Lung (tissue), 12 donors: ENCODE measurements around the gene PER2. TPM values are rescaled to one million over a fixed set of nuclear protein-coding genes. Genes with fewer than 3 reads are reported as not detected.
A peak's percentile ranks its signal among the peaks of the same experiment; 100 is the strongest.
"Not testable (repeated sequence)": the region's sequence is repeated elsewhere in the genome, so short reads cannot be mapped to it uniquely, and the experiment has no call there.

Experiments used
- ATAC-seq: fragments of 200-7000 bp; cut with Tn5 transposase; one replicate; pipeline ENCODE4 v1.9.1; 2020; ENCODE audit warnings: moderate number of reproducible peaks; ENCODE audit not compliant: insufficient read depth, low FRiP score
- DNase-seq, 3 donors: peaks; one replicate each; pipeline ENCODE4 v3.0.0-alpha.2; 2013 to 2017
- H3K27ac ChIP-seq, 2 donors: one replicate each; pipeline ENCODE4 v1.5.1; 2013; ENCODE audit warnings: mild to moderate bottlenecking in 2 of 2, moderate library complexity in 2 of 2, control low read depth in 1 of 2, inconsistent platforms in 1 of 2, low read depth in 1 of 2, low read length in 1 of 2
- H3K27me3 ChIP-seq, 3 donors: one replicate each; pipeline ENCODE4 v1.5.1; 2013; ENCODE audit warnings: low read length in 2 of 3; ENCODE audit not compliant: control insufficient read depth in 3 of 3, insufficient read depth in 3 of 3
- H3K36me3 ChIP-seq, 4 donors: one replicate each; pipeline ENCODE4 v1.5.1; 2013; ENCODE audit warnings: low read length in 4 of 4, mild to moderate bottlenecking in 1 of 4, moderate library complexity in 1 of 4; ENCODE audit not compliant: control insufficient read depth in 4 of 4, insufficient read depth in 4 of 4
- H3K4me1 ChIP-seq, 5 donors: one replicate each; pipeline ENCODE4 v1.5.1; 2013; ENCODE audit warnings: low read length in 5 of 5, mild to moderate bottlenecking in 2 of 5, moderate library complexity in 1 of 5; ENCODE audit not compliant: control insufficient read depth in 5 of 5, insufficient read depth in 5 of 5
- H3K4me3 ChIP-seq: one replicate; pipeline ENCODE4 v1.5.1; 2013; ENCODE audit warnings: mild to moderate bottlenecking, control low read depth, moderate library complexity
- H3K9ac ChIP-seq, 2 donors: one replicate each; pipeline ENCODE4 v1.5.1; 2013; ENCODE audit warnings: low read length in 2 of 2, control low read depth in 1 of 2; ENCODE audit not compliant: insufficient read depth in 1 of 2
- H3K9me3 ChIP-seq, 4 donors: one replicate each; pipeline ENCODE4 v1.5.1; 2013; ENCODE audit warnings: low read length in 3 of 4, mild to moderate bottlenecking in 1 of 4, moderate library complexity in 1 of 4; ENCODE audit not compliant: control insufficient read depth in 4 of 4, insufficient read depth in 3 of 4
- CTCF ChIP-seq: IDR thresholded peaks from 2 replicates; pipeline ENCODE4 v1.5.1; 2012; ENCODE audit warnings: mild to moderate bottlenecking; ENCODE audit errors: control extremely low read depth, extremely low read depth
- WGBS, 2 donors: extraction: QIAGEN DNeasy Blood & Tissue Kit; methylation state at CpG; one replicate each; pipeline ENCODE4 v1.1.7; 2013; 5-methylcytosine and 5-hydroxymethylcytosine counted together
- polyA plus RNA-seq, 2 donors: library from polyadenylated mRNA; stranded (reverse); fragments of 200-250 nt; gene quantifications; one replicate each; pipeline ENCODE4 v1.2.1, GENCODE V29; 2013
- total RNA-seq, 2 donors: library from RNA; depleted of rRNA in 1 of 2; stranded (reverse); fragments of >200 nt in 1 of 2; gene quantifications; one replicate each; pipeline ENCODE4 v1.2.1, GENCODE V29; 2014 to 2021
- donor health status: control.
- donor health status: control.
- donor health status: Bipolar disorder and iron deficiency.
- donor health status: healthy.
- donor health status: DM: yes; HTN: yes; CAD: no.

PER2 gene
- total and polyA plus RNA-seq, 4 donors = 4.1 to 27.1 (median 10.5) TPM

DNA sequence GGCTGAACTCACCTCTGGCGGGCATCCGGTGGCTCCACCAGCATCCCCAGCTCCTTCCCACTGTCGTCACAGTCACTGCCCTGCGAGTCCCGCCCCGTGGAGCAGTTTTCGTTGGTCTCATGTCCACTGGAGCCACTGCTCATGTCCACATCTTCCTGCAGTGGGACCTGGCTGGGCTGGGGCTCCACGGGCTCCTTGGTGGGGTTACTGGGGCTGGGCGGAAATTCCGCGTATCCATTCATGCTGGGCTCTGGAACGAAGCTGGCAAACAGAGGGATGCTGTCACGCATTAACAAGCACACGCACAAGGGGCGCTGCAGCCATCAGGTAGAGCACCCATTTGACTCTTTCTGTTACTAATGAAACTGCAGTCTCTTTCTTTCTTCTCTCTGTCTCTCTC lies 10.7 kb downstream of the PER2 start:
- no peak for ATAC-seq
- WGBS, 2 donors = 92 to 93% methylated on average over 15 of the region's 15 CpGs
- H3K36me3 ChIP-seq = peaks cover 6 to 30% (median 22%) of the 10 kb centered on the region in 4 donors
- peak in 1 of 3 donors; percentile 5 for DNase-seq
- no peak for TF ChIP-seq CTCF
- H3K4me3 ChIP-seq = no peak overlapping the region
- H3K4me1 ChIP-seq = peaks cover 0 to 13% (median 0%) of the 10 kb centered on the region in 5 donors
- no peaks in the 10 kb centered on the region for H3K27me3 ChIP-seq
- no peak overlapping the region for H3K27ac ChIP-seq
- H3K9ac ChIP-seq = no peak overlapping the region
- no peaks in the 10 kb centered on the region for H3K9me3 ChIP-seq

DNA sequence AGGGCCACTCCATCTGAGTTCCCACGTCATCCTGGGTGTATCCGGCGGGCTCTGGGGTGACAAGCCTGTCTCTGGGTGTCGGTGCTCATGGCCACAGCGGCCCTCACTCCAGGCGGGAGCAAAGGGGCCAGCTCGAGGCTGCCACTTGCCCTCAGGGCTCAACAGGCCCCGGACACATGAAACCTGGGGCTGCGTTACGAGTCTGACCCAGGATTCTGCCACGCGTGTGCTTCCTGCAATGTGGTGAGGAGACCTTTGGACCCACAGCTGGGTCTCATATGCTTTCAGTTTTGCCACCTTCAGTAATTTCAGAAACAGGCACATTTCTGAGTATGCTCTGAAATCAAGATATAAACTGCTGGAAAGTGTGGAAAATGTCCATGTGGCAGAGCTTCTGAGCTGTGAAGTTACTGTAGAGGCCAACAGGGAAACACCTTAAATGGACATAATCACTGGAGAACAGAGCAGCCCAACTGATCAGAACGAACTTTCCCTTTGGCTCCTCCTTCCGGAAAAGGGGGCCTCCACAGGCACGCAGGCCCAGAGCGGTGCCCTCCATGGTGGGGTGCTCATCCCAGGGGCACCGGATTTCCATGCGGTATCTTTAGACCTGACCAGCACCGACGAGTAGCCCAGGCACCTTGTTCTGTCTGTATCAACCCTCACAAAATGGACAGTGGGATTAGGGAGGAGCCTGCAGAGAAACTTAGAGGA lies 14.1 kb downstream of the PER2 start:
- Histone ChIP-seq H3K27ac (peak overlapping the region in 1 of 2 donors; percentile 4), H3K4me1 (peaks cover 0 to 6% (median 0%) of the 10 kb centered on the region in 5 donors), H3K9me3 (no peaks in the 10 kb centered on the region), H3K4me3 (no peak overlapping the region), H3K36me3 (peaks cover 6 to 48% (median 34%) of the 10 kb centered on the region in 4 donors), H3K9ac (no peak overlapping the region), H3K27me3 (no peaks in the 10 kb centered on the region)
- no peak for ATAC-seq
- WGBS, 2 donors = 95 to 98% methylated on average over 20 of the region's 20 CpGs
- TF ChIP-seq CTCF = no peak
- no peak for DNase-seq

- peaks cover 11 to 51% (median 39%) of the 10 kb centered on the region in 4 donors for H3K36me3 ChIP-seq
- ATAC-seq, H3K27me3 ChIP-seq, H3K4me3 ChIP-seq, H3K27ac ChIP-seq, H3K9me3 ChIP-seq, H3K4me1 ChIP-seq, H3K9ac ChIP-seq, DNase-seq: not testable (repeated sequence)
- 66 to 75% methylated on average over 9 to 10 of the region's 10 CpGs for WGBS, 2 donors
These were observed 15.0 kb downstream of the PER2 start for GRCh38 chr2:238273433-238273832.

DNA sequence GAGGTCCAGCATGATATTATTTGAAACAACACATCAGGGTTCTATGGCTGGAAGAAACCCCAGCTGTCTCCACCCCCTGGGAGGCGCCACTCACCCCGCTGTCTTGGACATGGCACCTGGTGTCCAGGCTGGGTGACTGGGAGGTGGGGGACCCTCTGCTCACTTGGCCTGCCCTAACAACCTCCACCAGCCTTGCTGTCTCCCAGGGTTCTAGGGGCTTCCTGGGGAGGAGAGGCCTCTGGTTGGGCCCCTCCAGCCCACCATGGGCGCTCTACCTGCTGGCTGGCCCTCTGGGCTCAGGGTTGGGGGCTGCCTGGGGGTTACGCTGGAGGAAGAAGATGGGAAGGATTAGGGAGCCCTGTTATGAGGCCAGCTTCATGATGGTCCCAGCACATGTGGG lies 16.3 kb downstream of the PER2 start:
- 97 to 99% methylated on average over 4 of the region's 4 CpGs for WGBS, 2 donors
- Histone ChIP-seq H3K9ac (no peak overlapping the region), H3K4me1 (no peaks in the 10 kb centered on the region), H3K36me3 (peaks cover 14 to 61% (median 47%) of the 10 kb centered on the region in 4 donors), H3K27me3 (no peaks in the 10 kb centered on the region), H3K4me3 (no peak overlapping the region), H3K9me3 (no peaks in the 10 kb centered on the region), H3K27ac (no peak overlapping the region)
- no peak for DNase-seq
- no peak for TF ChIP-seq CTCF
- ATAC-seq = no peak

DNA sequence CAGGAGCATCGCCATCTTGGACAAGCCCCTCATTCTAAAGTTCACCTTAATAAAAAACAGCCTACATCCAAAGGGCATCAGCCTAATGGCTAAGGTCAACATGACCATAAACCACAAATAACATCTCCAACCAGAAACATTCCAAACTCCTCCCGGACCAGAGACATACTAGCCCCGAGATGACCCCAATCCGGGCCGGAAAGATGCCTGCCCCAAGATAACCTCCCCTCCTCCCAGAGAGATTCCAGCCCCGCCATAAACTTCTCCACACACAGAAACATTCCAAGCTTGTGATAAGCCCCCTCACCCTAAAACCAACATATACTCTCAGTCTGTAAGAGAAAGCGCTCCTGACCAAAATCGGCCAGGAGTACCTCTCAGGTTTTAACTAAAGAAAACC lies 16.7 kb downstream of the PER2 start:
- not testable (repeated sequence) for H3K27ac ChIP-seq, H3K4me1 ChIP-seq, H3K9ac ChIP-seq, ATAC-seq, H3K9me3 ChIP-seq, H3K4me3 ChIP-seq, DNase-seq, H3K27me3 ChIP-seq
- peaks cover 14 to 63% (median 45%) of the 10 kb centered on the region in 4 donors for H3K36me3 ChIP-seq
- WGBS, 2 donors = 80 to 88% methylated on average over 8 of the region's 8 CpGs
